B cell (primary cell): Measurements from ENCODE around the gene L3MBTL3.

Experiments used
- CTCF ChIP-seq: fragments of 200-600 bp; IDR thresholded peaks from one replicate; pipeline ENCODE4 v1.8.0; 2022; ENCODE audit warnings: antibody characterized with exemption, mild to moderate bottlenecking
- EZH2 ChIP-seq: IDR thresholded peaks from 2 replicates; pipeline ENCODE4 v1.6.1; 2012; ENCODE audit warnings: borderline replicate concordance, low read depth, mild to moderate bottlenecking, moderate library complexity, low read length; ENCODE audit not compliant: insufficient read depth, poor library complexity, severe bottlenecking

- TF ChIP-seq CTCF (no peak), EZH2 (no peak)
These were observed 49.3 kb upstream of the L3MBTL3 start for GRCh38 chr6:129969064-129969463.
